Measurements from ENCODE around the gene MRPS9.

The MRPS9 gene

DNA sequence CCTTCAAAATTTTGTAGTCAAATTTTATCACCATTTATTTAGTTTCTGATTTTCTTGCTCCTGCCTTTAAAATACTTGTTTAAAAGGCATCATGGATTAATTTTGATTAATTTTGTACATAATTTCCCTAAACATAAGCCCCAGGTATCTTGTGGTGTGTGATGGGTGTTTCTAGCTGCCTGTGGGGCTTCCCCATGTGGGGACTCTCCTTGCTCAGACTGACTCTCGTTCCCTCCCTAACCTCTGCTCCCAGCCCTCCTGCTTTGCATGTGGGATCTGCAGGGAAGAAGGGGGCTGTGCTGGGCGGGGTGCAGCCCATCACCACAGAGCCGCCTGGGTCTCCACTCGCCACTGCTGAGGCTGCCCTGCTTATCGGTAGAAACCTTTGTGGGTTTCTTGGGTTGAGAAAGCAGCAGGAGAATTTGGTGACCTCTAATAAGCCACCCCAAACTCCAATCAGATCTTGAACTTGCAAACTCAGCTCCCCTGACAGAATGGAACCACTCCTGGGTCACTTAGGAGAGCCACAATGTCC is 72.5 kb downstream of the MRPS9 start:
- Histone ChIP-seq H3K27me3 (ENCODE audit: low read length) (no peaks in the 10 kb centered on the region), H3K36me3 (ENCODE audit: low read length) (no peaks in the 10 kb centered on the region), H4K20me1 (ENCODE audit: low read depth, low read length) (no peaks in the 10 kb centered on the region), H3K9ac (ENCODE audit: low read length) (no peak overlapping the region), H3K27ac (ENCODE audit: low read depth, low read length) (no peak overlapping the region), H3K79me2 (ENCODE audit: insufficient read depth, low read length) (no peaks in the 10 kb centered on the region), H3K9me2 (replicated peaks; ENCODE audit: insufficient read depth, low read length) (no peaks in the 10 kb centered on the region), H3K4me2 (ENCODE audit: low read depth, low read length, poor library complexity, severe bottlenecking) (no peak overlapping the region), H3K9me3 (ENCODE audit: insufficient read depth, low read length) (no peaks in the 10 kb centered on the region), H3F3A (ENCODE audit: insufficient read depth) (no peaks in the 10 kb centered on the region), H3K4me3 (ENCODE audit: insufficient read depth, low read length, poor library complexity, severe bottlenecking) (no peak overlapping the region), H2AFZ (ENCODE audit: low read depth, low read length, severe bottlenecking) (no peak overlapping the region)
- TF ChIP-seq, protein P1, sequence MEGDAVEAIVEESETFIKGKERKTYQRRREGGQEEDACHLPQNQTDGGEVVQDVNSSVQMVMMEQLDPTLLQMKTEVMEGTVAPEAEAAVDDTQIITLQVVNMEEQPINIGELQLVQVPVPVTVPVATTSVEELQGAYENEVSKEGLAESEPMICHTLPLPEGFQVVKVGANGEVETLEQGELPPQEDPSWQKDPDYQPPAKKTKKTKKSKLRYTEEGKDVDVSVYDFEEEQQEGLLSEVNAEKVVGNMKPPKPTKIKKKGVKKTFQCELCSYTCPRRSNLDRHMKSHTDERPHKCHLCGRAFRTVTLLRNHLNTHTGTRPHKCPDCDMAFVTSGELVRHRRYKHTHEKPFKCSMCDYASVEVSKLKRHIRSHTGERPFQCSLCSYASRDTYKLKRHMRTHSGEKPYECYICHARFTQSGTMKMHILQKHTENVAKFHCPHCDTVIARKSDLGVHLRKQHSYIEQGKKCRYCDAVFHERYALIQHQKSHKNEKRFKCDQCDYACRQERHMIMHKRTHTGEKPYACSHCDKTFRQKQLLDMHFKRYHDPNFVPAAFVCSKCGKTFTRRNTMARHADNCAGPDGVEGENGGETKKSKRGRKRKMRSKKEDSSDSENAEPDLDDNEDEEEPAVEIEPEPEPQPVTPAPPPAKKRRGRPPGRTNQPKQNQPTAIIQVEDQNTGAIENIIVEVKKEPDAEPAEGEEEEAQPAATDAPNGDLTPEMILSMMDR (IDR thresholded peaks at IDR 0.05; ENCODE audit: insufficient read depth, low read length, poor library complexity, severe bottlenecking), result no peak
- TF ChIP-seq EZH2phosphoT487 (conservative IDR thresholded peaks at IDR 0.05; ENCODE audit: low read length), result no peak

DNA sequence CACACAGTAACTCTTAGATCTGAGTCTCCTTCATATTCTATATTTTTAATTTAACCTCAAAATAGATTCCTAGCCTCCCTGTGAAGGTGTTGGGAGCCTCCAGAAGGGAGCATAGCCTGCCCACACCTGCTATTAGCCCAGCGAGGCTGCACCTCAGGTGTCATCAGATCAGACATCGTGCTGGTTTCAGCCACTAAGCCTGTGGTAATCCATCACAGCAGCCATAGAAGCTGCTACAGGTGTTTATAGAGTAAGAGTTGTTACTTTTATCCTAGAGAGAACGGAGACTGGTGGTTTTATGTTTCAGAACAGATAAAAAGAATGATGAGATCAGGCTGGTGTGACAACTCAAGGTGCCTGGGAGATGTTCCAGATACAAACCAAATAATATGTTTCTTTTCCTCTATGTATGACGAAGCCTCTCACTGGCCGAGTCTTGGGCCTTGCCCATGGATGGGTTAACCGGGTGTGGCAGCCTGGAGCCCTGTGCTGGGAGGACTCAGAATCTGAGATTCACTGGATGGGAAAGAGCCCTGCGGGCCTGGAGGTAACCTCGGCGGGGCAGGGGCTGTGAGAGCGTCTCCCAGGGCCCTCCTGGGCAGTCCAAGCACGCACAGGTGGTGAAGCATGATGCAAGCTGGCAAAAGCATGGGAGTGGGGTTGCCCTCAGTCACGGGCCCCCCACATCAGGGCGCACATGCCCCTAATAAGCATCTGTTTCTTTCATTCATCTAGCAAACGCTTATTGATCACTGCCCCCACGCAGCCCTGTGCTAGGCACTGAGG is 73.7 kb downstream of the MRPS9 start:
- TF ChIP-seq, protein P1 (IDR thresholded peaks at IDR 0.05; ENCODE audit: insufficient read depth, low read length, poor library complexity, severe bottlenecking), result no peak
- no peak for TF ChIP-seq EZH2phosphoT487 (conservative IDR thresholded peaks at IDR 0.05; ENCODE audit: low read length)

DNA sequence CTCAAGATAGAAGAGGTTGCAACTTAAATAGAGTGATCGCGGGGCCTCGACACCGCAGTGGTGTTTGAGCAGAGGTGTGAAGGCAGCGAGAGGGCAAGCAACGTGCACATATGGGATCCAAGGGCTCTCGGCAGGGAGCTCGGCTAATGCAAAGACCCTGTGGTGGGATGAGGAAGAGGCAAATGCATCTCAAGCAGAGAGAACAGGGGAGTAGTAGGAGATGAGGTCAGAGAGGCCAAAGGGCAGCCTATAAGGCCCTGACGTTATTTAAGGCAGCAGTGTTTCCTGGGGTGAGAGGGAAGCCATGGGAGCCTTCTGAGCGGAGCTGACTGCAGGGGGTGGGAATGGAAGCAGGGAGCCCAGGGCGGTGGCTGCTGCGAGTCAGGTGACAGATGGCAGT is 74.5 kb downstream of the MRPS9 start:
- Histone ChIP-seq H3K9me2 (replicated peaks; ENCODE audit: insufficient read depth, low read length) (no peaks in the 10 kb centered on the region), H3F3A (ENCODE audit: insufficient read depth) (no peaks in the 10 kb centered on the region), H3K4me2 (ENCODE audit: low read depth, low read length, poor library complexity, severe bottlenecking) (no peak overlapping the region), H3K4me3 (ENCODE audit: insufficient read depth, low read length, poor library complexity, severe bottlenecking) (no peak overlapping the region), H3K36me3 (ENCODE audit: low read length) (no peaks in the 10 kb centered on the region), H2AFZ (ENCODE audit: low read depth, low read length, severe bottlenecking) (no peak overlapping the region), H3K27me3 (ENCODE audit: low read length) (no peaks in the 10 kb centered on the region), H3K27ac (ENCODE audit: low read depth, low read length) (no peak overlapping the region), H3K9me3 (ENCODE audit: insufficient read depth, low read length) (no peaks in the 10 kb centered on the region), H3K9ac (ENCODE audit: low read length) (no peak overlapping the region), H4K20me1 (ENCODE audit: low read depth, low read length) (no peaks in the 10 kb centered on the region), H3K79me2 (ENCODE audit: insufficient read depth, low read length) (no peaks in the 10 kb centered on the region)
- TF ChIP-seq, protein P1 (IDR thresholded peaks at IDR 0.05; ENCODE audit: insufficient read depth, low read length, poor library complexity, severe bottlenecking), result no peak
- no peak for TF ChIP-seq EZH2phosphoT487 (conservative IDR thresholded peaks at IDR 0.05; ENCODE audit: low read length)

More for the DNA sequence above, 73.7 kb downstream of the MRPS9 start:
- H2AFZ ChIP-seq (ENCODE audit: low read depth, low read length, severe bottlenecking), result no peak overlapping the region
- H3K36me3 ChIP-seq (ENCODE audit: low read length), result no peaks in the 10 kb centered on the region
- H3K9me3 ChIP-seq (ENCODE audit: insufficient read depth, low read length), result no peaks in the 10 kb centered on the region
- H3K27me3 ChIP-seq (ENCODE audit: low read length), result no peaks in the 10 kb centered on the region
- no peak overlapping the region for H3K4me2 ChIP-seq (ENCODE audit: low read depth, low read length, poor library complexity, severe bottlenecking)
- H3F3A ChIP-seq (ENCODE audit: insufficient read depth), result no peaks in the 10 kb centered on the region
- no peaks in the 10 kb centered on the region for H4K20me1 ChIP-seq (ENCODE audit: low read depth, low read length)
- H3K27ac ChIP-seq (ENCODE audit: low read depth, low read length), result no peak overlapping the region
- no peaks in the 10 kb centered on the region for H3K79me2 ChIP-seq (ENCODE audit: insufficient read depth, low read length)
- H3K9ac ChIP-seq (ENCODE audit: low read length), result no peak overlapping the region
- no peaks in the 10 kb centered on the region for H3K9me2 ChIP-seq (replicated peaks; ENCODE audit: insufficient read depth, low read length)
- H3K4me3 ChIP-seq (ENCODE audit: insufficient read depth, low read length, poor library complexity, severe bottlenecking), result no peak overlapping the region
